Measurements from ENCODE around the gene CCSAP.
A peak's percentile ranks its signal among the peaks of the same experiment; 100 is the strongest.
"Not testable (repeated sequence)": the region's sequence is repeated elsewhere in the genome, so short reads cannot be mapped to it uniquely, and the experiment has no call there.

Gene CCSAP

GRCh38 chr1:229342656-229343569 is at the start of gene CCSAP:
Gene CCSAP, minus strand, starts transcription at chr1:229343047. Its CDS starts 582 bp downstream, at chr1:229342465.
- peak; percentile 55 for DNase-seq

DNA sequence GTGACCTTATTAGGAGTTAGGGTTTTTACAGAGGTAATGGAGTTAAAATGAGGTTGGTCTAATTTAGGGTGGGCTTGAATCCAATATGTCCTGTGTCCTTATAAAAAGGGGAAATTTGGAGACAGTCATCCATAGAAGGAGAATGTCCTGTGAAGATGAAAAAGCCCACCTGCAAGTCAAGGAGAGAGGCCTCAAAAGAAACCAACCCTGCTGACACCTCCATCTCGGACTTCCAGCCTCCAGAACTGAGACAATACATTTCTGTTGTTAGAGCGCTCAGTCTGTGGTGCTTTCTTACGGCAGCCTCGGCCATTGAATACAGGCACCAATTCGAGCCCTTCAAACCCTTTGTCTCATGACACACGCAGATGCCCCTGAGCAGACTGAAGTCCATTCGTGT is 47.3 kb upstream of the CCSAP start:
- DNase-seq = no peak

- no peak for DNase-seq
Measured at GRCh38 chr1:229388897-229389580, 46.2 kb upstream of the CCSAP start.

- DNase-seq = no peak
Measured at GRCh38 chr1:229385853-229386456, 43.1 kb upstream of the CCSAP start.

DNA sequence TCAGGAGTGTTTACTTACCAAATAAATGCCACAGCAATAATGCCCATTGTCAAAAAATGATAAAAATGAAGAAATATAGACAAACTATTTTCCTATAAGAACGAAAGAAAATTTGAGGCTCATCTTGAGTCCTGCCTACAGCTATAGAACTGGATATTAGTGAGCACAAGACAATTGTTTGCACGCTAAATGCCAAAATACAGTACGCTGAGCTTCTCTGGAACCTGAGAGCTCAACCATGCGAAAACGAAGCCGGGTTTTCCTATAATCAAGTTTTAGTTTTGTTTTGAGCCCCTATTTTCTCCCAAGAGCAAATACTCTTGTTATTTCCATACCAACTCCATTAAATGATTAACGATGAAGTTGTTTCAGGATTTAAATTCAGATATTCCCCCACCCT is 42.0 kb upstream of the CCSAP start:
- DNase-seq = no peak

- DNase-seq = no peak
Measured at GRCh38 chr1:229383961-229384360, 41.1 kb upstream of the CCSAP start.

DNA sequence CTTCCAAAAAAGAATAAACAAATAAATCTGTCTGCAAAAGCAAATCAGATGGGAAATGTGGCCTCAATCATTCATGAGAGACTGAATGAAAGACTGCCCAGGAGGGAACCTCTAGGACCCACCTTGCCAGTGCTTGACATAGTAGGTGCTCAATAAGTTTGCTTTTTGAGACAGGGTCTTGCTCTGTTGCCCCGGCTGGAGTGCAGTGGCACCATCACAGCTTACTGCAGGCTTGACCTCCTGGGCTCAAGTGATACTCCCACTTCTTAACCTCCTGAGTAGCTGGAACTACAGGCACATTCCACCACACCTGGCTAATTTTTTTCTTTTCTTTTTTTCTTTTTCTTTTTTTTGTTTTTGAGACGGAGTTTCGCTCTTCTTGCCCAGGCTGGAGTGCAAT is 40.3 kb upstream of the CCSAP start:
- no peak for DNase-seq

- DNase-seq = no peak
Measured at GRCh38 chr1:229381234-229381633, 38.4 kb upstream of the CCSAP start.

DNA sequence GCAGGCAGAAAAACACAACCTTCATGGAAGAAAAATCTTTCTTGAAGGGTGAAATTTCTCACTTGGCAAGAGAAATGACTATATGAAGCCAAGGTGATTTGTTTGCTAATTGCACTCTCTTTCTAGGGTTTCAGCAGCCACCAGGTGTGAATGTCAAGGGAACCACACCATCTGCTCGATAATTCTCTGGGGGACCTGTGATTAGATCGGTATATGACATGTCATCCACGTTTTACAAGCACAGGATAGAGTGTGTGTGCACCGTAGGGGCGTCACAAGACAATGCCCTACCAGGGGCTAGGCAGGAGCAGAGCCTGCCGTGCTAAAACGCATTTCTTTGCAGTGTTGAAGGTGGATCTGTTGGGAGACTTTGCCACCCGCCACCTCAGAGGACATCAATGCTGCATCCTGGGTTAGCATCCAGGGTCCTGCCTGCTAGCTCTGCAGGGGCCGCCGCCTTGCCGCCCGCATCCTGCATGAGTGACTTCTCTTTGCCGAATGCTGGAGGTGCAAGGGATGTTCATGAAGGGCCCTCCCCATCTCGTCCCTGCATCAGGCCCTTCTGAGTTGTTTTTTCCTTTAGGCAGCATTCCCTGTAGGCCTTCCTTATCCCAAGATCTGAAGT is 37.8 kb upstream of the CCSAP start:
- DNase-seq = no peak

- no peak for DNase-seq
Measured at GRCh38 chr1:229379846-229380245, 37.0 kb upstream of the CCSAP start.

- no peak for DNase-seq
Measured at GRCh38 chr1:229378586-229379367, 35.9 kb upstream of the CCSAP start.

DNA sequence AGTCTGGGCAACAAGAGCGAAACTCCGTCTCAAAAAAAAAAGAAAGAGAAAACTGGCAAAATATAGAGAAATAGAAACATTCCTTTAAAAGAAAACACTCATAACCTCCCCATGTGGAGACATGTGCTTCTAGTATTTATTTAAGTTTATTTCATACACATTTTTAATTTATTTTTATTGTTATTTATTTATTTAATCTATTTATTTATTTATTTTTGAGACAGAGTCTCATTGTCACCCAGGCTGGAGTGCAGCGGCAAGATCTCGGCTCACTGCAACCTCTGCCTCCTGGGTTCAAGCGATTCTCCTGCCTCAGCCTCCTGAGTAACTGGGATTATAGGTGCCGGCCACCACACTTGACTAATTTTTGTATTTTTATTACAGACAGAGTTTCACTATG is 35.2 kb upstream of the CCSAP start:
- DNase-seq = not testable (repeated sequence)

- no peak for DNase-seq
Measured at GRCh38 chr1:229377429-229377828, 34.6 kb upstream of the CCSAP start.

GRCh38 chr1:229376521-229376920 is 33.7 kb upstream of the CCSAP start:
- no peak for DNase-seq

DNA sequence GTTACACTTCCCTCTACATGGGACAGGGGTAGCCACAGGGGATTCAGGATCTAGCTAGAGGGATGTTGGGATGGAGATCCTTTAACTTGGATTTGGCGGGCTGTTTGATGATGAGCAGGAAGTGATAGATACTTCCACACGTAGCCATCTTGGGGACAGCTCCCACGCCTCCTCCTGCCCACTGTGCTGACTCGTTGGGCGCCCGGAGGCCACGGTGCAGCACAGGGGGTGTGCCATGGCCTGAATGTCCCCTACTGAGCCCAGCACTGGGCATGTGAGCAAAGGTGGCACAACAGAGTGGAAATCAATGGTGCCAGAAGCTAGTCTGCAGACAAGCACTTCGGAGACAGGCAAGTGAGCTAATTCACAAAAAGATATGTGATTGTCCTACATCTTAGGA is 31.6 kb upstream of the CCSAP start:
- no peak for DNase-seq

DNA sequence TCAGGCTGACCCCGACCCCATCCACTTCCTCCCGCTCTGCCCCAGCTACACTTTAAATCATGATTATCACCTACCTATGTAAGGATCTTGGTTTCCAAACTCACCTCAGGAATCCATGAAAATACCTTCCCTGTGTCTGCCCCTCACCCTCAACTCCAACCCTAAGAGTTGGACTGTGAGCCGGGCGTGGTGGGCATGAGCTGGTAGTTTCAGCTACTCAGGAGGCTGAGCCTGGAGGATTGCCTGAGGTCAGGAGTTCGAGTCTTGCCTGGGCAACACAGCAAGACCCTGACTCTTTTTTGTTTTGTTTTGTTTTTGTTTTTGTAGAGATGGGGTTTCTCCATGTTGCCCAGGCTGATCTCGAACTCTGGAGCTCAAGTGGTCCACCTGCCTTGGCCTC is 30.5 kb upstream of the CCSAP start:
- DNase-seq = no peak

DNA sequence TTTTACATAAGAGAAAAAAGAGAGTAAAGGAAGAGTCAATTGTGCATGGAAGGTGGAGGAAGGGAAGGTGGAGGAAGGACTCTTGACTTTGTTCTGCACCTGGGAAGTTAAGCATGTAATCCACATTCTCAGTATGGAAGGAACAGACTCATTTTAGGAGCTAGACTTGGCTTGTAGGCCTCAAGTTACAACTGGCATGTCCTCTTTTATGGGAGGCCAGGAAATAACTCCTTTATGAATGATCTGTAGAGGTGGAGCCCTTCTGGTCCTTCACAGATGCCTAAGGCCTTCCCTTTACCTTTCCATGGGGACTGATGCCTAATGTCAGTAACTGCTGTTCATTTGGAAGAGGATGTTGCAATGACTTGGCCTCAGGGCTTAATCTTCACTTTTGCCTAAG is 29.4 kb upstream of the CCSAP start:
- no peak for DNase-seq

DNA sequence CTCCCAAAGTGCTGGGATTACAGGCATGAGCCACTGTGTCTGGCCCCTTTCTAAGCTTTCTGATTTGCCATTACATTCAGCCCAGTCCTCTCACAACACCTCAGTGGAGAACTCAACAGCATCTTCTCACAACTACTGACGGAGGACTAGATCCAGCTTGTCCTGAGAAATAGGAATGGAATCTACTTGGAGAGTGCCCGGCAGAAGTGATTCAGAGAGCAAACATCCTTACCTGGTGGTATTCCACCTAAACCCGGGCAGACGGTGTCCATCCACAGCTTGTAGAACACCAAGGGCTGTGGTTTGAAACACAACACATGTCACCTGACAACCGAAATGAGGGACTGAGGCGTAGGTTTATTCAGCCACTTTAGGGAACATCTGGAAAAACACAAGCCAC is 28.8 kb upstream of the CCSAP start:
- no peak for DNase-seq

DNA sequence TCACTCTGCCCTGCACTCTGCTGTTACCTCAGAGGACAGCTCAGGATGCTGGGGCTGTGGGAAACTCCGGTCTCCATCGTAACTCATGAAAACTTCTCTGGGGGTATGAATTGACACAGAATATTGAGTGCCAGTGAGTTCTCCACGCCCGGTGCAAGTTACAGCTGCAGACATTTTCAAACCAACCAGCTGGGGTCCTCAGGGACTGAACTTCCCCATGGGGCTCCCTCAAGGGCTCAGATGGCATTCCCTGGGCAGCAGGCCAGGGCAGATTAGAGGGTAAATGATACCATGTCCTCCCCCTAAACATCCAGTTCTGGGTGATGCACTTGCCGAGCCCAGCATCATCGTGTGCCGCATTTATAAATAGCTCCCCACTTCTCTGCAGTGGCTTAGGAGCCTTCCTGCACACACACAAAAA is 27.8 kb upstream of the CCSAP start:
- DNase-seq = no peak

DNA sequence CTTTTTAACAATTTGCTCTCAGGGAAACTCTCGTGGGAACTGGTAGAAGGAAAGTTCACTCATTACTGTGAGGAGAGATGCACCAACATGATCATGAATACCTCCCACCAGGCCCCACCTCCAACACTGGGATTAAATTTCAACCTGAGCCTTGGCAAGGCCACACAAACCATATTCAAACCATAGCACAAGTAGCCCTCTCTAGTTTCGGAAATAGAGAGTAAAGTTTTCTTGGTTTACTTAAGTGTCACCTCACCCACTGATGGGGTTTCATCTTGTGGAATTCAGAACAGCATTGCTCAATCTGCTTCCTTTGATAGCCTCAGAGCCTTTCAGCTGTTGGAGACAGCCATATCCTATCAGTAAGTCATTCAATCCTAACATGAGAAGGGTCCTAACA is 25.5 kb upstream of the CCSAP start:
- DNase-seq = no peak

- no peak for DNase-seq
Measured at GRCh38 chr1:229365569-229365968, 22.7 kb upstream of the CCSAP start.
